ENCODE measurements around the gene PGAM2.

PGAM2 gene

DNA sequence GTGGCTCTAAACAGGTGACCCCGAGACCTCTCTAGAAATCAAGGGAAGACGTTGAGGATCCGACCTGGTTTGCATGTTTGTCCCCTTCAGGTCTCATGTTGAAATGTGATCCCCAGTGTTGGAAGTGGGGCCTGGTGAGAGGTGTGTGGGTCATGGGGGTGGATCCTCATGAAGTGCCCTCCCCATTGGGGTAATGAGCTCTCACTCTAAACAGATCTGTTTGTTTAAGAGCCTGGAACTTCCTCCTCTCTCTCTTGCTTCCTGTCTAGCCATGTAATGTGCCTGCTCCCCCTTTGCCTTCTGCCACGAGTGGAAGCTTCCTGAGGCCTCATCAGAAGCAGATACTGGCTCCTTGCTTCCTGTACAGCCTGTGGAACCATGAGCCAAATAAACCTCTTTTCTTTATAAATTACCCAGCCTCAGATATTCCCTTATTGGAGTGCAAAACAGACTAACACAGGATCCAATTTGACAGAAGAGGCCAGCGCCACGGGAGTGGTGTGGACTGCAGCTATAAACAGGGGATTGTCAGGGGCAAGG is 27.8 kb upstream of the PGAM2 start:
- TF ChIP-seq, protein P1, sequence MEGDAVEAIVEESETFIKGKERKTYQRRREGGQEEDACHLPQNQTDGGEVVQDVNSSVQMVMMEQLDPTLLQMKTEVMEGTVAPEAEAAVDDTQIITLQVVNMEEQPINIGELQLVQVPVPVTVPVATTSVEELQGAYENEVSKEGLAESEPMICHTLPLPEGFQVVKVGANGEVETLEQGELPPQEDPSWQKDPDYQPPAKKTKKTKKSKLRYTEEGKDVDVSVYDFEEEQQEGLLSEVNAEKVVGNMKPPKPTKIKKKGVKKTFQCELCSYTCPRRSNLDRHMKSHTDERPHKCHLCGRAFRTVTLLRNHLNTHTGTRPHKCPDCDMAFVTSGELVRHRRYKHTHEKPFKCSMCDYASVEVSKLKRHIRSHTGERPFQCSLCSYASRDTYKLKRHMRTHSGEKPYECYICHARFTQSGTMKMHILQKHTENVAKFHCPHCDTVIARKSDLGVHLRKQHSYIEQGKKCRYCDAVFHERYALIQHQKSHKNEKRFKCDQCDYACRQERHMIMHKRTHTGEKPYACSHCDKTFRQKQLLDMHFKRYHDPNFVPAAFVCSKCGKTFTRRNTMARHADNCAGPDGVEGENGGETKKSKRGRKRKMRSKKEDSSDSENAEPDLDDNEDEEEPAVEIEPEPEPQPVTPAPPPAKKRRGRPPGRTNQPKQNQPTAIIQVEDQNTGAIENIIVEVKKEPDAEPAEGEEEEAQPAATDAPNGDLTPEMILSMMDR (conservative IDR thresholded peaks at IDR 0.05; ENCODE audit: control insufficient read depth, insufficient read depth, low read depth, low read length): no peak
- DNase-seq (ENCODE audit: low read depth): no peak
- no peak overlapping the region for H3K4me3 ChIP-seq (ENCODE audit: control insufficient read depth, low read depth, low read length)

DNA sequence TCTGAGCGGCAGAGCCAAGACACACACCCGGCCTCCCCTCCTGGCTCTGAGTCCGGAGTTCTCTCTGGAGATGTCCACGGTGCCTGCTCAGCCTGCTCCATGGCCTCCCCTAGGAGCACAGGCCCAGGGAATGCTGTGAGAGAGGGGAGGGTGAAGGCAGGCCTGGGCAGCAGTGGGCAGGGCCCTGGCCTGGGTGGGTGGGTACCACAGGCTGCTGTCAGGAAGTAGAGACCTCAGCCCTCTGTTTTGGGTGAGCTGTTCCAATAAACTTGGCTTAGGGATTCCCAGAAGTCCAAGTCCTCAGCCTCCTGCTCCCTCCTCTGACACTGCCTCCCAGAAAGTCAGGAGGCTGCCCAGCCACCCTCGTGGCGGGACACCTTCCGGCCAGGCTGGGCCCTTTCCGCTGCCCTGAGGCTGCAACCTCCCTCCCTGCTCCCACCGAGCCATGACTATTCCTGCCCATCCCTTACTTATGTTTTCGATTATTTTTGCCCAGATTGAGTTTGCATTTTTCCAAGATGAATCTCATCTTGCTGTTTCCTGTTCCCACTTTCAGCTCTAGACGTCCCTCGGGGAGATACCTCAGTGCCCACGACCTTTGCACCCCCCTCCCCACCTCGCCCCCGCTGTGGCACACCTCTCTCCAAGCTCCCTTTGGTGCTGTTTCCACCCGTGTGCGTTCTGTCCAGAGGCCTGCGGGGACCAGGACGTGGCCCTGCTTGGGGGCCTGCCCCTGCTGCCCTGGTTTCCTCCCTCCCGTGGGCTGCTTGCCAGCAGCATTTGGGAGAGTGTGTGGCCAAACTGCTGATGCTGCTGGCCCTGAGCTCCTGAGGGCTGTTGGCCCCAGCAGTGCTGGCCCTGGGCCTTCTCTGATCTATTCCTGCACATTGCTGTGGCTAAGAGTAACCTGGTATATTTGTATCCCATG is 22.8 kb upstream of the PGAM2 start:
- TF ChIP-seq, protein P1 (conservative IDR thresholded peaks at IDR 0.05; ENCODE audit: control insufficient read depth, insufficient read depth, low read depth, low read length): no peak
- no peak overlapping the region for H3K4me3 ChIP-seq (ENCODE audit: control insufficient read depth, low read depth, low read length)
- DNase-seq (ENCODE audit: low read depth): peak; percentile 96

DNA sequence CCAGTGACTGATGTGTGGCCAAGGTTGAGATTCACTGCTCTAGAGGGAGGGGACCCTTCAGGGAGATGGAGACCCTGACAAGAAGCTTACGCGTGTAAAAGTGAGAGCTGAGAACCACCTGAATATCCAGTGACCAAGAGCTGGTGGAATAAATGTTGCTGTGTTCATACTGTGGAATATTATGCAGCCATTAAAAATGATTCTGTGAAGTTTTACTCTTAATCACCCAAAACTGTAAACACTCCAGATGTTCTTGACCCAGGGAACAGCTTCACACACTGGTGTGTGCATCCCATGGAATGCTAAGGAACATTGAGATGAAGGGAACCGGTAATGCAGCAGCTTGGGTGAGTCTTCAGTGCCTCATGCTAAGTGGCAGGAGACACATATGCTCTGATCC is 21.3 kb upstream of the PGAM2 start:
- no peak for DNase-seq (ENCODE audit: low read depth)
- H3K4me3 ChIP-seq (ENCODE audit: control insufficient read depth, low read depth, low read length): no peak overlapping the region
- TF ChIP-seq, protein P1 (conservative IDR thresholded peaks at IDR 0.05; ENCODE audit: control insufficient read depth, insufficient read depth, low read depth, low read length): no peak

DNA sequence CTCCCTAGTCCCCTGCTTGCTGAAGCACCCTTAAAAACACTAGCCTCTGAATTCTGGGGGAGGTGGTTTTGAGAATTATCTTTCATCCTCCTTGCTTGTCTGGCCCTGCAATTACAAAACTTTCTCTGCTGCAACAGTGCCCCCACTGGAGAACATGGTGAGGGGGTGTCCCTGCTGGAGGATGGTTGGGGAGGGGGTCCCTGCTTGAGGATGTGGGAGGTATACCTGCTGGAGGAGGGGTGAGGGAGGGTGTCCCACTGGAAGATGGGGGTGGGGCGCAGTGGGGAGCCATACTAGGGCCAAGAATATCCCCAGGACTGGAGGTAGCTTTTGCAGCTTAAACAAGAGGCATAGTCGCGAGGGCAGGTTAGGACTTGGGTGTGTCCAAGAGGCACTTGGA is 20.2 kb upstream of the PGAM2 start:
- DNase-seq (ENCODE audit: low read depth): no peak
- no peak overlapping the region for H3K4me3 ChIP-seq (ENCODE audit: control insufficient read depth, low read depth, low read length)
- TF ChIP-seq, protein P1 (conservative IDR thresholded peaks at IDR 0.05; ENCODE audit: control insufficient read depth, insufficient read depth, low read depth, low read length): peak; percentile 9

DNA sequence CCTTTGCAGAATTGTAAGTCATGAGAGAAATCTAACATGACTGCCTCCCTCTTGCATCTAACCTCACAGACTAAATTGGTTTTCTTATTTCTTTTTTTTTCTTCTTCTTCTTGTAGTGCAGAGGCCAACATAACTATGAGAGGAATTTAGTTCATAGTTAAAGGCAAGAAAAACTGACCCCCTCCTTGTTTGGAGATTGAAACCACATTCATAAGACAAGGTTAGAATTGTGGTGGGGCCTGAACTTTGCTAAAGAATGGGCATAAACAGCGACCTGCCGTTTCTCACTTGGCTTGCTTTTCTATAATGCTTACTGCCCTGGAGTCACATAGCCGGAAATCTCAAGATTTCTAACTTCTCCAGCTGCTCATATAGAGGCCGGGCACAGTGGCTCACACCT is 19.3 kb upstream of the PGAM2 start:
- TF ChIP-seq, protein P1 (conservative IDR thresholded peaks at IDR 0.05; ENCODE audit: control insufficient read depth, insufficient read depth, low read depth, low read length): no peak
- no peak overlapping the region for H3K4me3 ChIP-seq (ENCODE audit: control insufficient read depth, low read depth, low read length)
- no peak for DNase-seq (ENCODE audit: low read depth)

DNA sequence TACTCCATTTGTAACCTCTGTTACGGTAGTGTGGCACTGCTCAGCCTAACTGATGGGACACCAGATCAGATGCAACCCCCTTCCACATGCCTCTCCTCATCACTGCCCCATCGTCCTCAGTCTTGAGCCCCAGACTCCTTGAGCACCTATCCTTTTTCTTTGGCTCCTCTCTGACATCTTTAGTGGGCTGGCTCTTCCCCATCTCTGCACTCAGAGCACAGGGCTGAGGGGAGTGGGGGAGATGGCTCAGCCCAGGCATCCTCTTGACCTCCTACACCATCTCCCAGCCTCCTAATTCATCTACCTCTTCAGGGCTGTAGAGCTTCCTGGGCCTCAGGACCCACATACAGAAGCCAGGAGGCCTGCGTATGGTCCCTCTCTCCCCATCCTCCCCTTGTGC is 18.4 kb upstream of the PGAM2 start:
- DNase-seq (ENCODE audit: low read depth): no peak
- no peak overlapping the region for H3K4me3 ChIP-seq (ENCODE audit: control insufficient read depth, low read depth, low read length)
- TF ChIP-seq, protein P1 (conservative IDR thresholded peaks at IDR 0.05; ENCODE audit: control insufficient read depth, insufficient read depth, low read depth, low read length): no peak

Measured in fibroblast of mammary gland (primary cell).